Mesenchymal stem cell (in vitro differentiated cells and primary cell): ENCODE results near the gene APH1A.

Experiments used
- DNase-seq: peaks from one replicate; pipeline ENCODE4 v3.0.0-alpha.2; 2013
- H2AFZ ChIP-seq: one replicate; pipeline ENCODE4 v1.6.1; 2013; ENCODE audit warnings: low read depth, mild to moderate bottlenecking, control low read depth, inconsistent platforms, low read length, moderate library complexity
- H2AK5ac ChIP-seq: 2 replicates; pipeline ENCODE4 v1.6.1; 2013; ENCODE audit warnings: low read length, moderate library complexity, mild to moderate bottlenecking, inconsistent platforms; ENCODE audit not compliant: severe bottlenecking
- H2BK120ac ChIP-seq: one replicate; pipeline ENCODE4 v1.6.1; 2013; ENCODE audit warnings: low read depth, mild to moderate bottlenecking, inconsistent platforms, low read length, moderate library complexity
- H2BK12ac ChIP-seq, 2 experiments: one replicate each; pipeline ENCODE4 v1.6.1; 2013; ENCODE audit warnings: inconsistent platforms in 2 of 2, low read length in 2 of 2, mild to moderate bottlenecking in 2 of 2, moderate library complexity in 2 of 2, control low read depth in 1 of 2
- H2BK15ac ChIP-seq: one replicate; pipeline ENCODE4 v1.6.1; 2013; ENCODE audit warnings: mild to moderate bottlenecking, low read depth, inconsistent platforms; ENCODE audit not compliant: poor library complexity, severe bottlenecking
- H2BK5ac ChIP-seq: 2 replicates; pipeline ENCODE4 v1.6.1; 2013; ENCODE audit warnings: low read depth, mild to moderate bottlenecking, low read length, control low read depth, inconsistent platforms; ENCODE audit not compliant: poor library complexity, severe bottlenecking
- H3K14ac ChIP-seq, 2 experiments: one replicate each; pipeline ENCODE4 v1.6.1; 2013; ENCODE audit warnings: inconsistent platforms in 2 of 2, low read length in 2 of 2, control low read depth in 1 of 2, mild to moderate bottlenecking in 1 of 2, moderate library complexity in 1 of 2
- H3K18ac ChIP-seq, 2 experiments: one replicate each; pipeline ENCODE4 v1.6.1; 2013; ENCODE audit warnings: inconsistent platforms in 2 of 2, low read length in 2 of 2, control low read depth in 1 of 2, low read depth in 1 of 2, mild to moderate bottlenecking in 1 of 2
- H3K23ac ChIP-seq, 2 experiments: one replicate each; pipeline ENCODE4 v1.6.1; 2013; ENCODE audit warnings: inconsistent platforms in 2 of 2, low read length in 2 of 2, mild to moderate bottlenecking in 2 of 2, moderate library complexity in 2 of 2, control low read depth in 1 of 2
- H3K27ac ChIP-seq: 2 replicates; pipeline ENCODE4 v1.5.1; 2013; ENCODE audit warnings: mild to moderate bottlenecking, moderate library complexity, low read length, control low read depth, inconsistent platforms; ENCODE audit not compliant: poor library complexity, severe bottlenecking
- H3K27me3 ChIP-seq, 2 experiments: 2 replicates each; pipeline versions ENCODE4 v1.6.1 to v1.7.0; 2013; ENCODE audit warnings: low read length in 2 of 2, mild to moderate bottlenecking in 2 of 2, moderate library complexity in 2 of 2, control low read depth in 1 of 2, inconsistent platforms in 1 of 2; ENCODE audit not compliant: control insufficient read depth in 1 of 2, insufficient read depth in 1 of 2
- H3K36me3 ChIP-seq, 2 experiments: 2 replicates each; pipeline versions ENCODE4 v1.6.1 to v1.7.0; 2013; ENCODE audit warnings: low read length in 2 of 2, control low read depth in 1 of 2, inconsistent platforms in 1 of 2, low read depth in 1 of 2, mild to moderate bottlenecking in 1 of 2; ENCODE audit not compliant: insufficient read depth in 2 of 2, control insufficient read depth in 1 of 2
- H3K4ac ChIP-seq, 2 experiments: one replicate each; pipeline ENCODE4 v1.6.1; 2013; ENCODE audit warnings: inconsistent platforms in 2 of 2, low read length in 2 of 2, mild to moderate bottlenecking in 2 of 2, moderate library complexity in 2 of 2, control low read depth in 1 of 2, low read depth in 1 of 2
- H3K4me1 ChIP-seq: 2 replicates; pipeline ENCODE4 v1.6.1; 2013; ENCODE audit warnings: low read depth, low read length, control low read depth; ENCODE audit not compliant: control insufficient read depth, insufficient read depth
- H3K4me2 ChIP-seq: 2 replicates; pipeline ENCODE4 v1.6.1; 2013; ENCODE audit warnings: low read length, mild to moderate bottlenecking, inconsistent platforms; ENCODE audit not compliant: poor library complexity, severe bottlenecking
- H3K4me3 ChIP-seq, 2 experiments: 2 replicates each; pipeline versions ENCODE4 v1.5.1 to v1.7.0; 2013; ENCODE audit warnings: low read length in 2 of 2, mild to moderate bottlenecking in 2 of 2, control low read depth in 1 of 2, low read depth in 1 of 2; ENCODE audit not compliant: insufficient read depth in 1 of 2
- H3K79me1 ChIP-seq: replicated peaks from 2 replicates; pipeline ENCODE4 v1.6.1; 2013; ENCODE audit warnings: mild to moderate bottlenecking, control low read depth, low read length, inconsistent platforms; ENCODE audit not compliant: poor library complexity, severe bottlenecking
- H3K9ac ChIP-seq: 2 replicates; pipeline ENCODE4 v1.7.0; 2013; ENCODE audit warnings: mild to moderate bottlenecking, low read length, moderate library complexity
- H3K9me3 ChIP-seq: 2 replicates; pipeline ENCODE4 v1.7.0; 2013; ENCODE audit warnings: mild to moderate bottlenecking, low read length; ENCODE audit not compliant: control insufficient read depth
- H4K8ac ChIP-seq: one replicate; pipeline ENCODE4 v1.6.1; 2013; ENCODE audit warnings: inconsistent platforms, mild to moderate bottlenecking, low read length, moderate library complexity
- H4K91ac ChIP-seq: one replicate; pipeline ENCODE4 v1.6.1; 2013; ENCODE audit warnings: mild to moderate bottlenecking, low read length, inconsistent platforms
- WGBS: methylation state at CpG from one replicate; pipeline ENCODE4 v1.1.7; 2013; ENCODE audit warnings: mixed read lengths; 5-methylcytosine and 5-hydroxymethylcytosine counted together

The APH1A gene

GRCh38 chr1:150236614-150237100 is 32.2 kb downstream of the APH1A start:
- no peak for DNase-seq
- Histone ChIP-seq H3K18ac (no peak overlapping the region), H4K8ac (peak overlapping the region; percentile 3), H3K4me3 (peak overlapping the region; percentile 49 to 95), H3K9ac (peak overlapping the region; percentile 99), H3K14ac (no peak overlapping the region), H2BK120ac (no peak overlapping the region), H3K4ac (peak overlapping the region in 1 of 2 experiments; percentile 13), H3K36me3 (no peaks in the 10 kb centered on the region), H2BK15ac (no peak overlapping the region), H2AK5ac (no peak overlapping the region), H2BK12ac (no peak overlapping the region), H3K27ac (peak overlapping the region; percentile 4), H3K79me1 (no peaks in the 10 kb centered on the region), H3K4me2 (peak overlapping the region; percentile 82), H3K23ac (peak overlapping the region in 1 of 2 experiments; percentile 14), H2AFZ (peak overlapping the region; percentile 7), H3K27me3 (no peaks in the 10 kb centered on the region), H2BK5ac (no peak overlapping the region), H4K91ac (no peak overlapping the region), H3K9me3 (no peaks in the 10 kb centered on the region), H3K4me1 (peaks cover 4% of the 10 kb centered on the region)
- WGBS = 38% methylated on average over 10 of the region's 10 CpGs

- Histone ChIP-seq H2BK120ac (peak within 1 kb of the TSS; percentile 42), H3K27ac (peak within 1 kb of the TSS; percentile 88)
- WGBS = under 1% methylated on average over 29 of the region's 33 CpGs
Measured at GRCh38 chr1:150235852-150236613, 32.8 kb downstream of the APH1A start, which contains the start of gene ANP32E. TSS of gene ANP32E (minus strand) at chr1:150236112. CDS start at chr1:150235786, 326 bp downstream.

GRCh38 chr1:150235294-150235851 is 33.4 kb downstream of the APH1A start:
- Histone ChIP-seq H3K4me3 (peak overlapping the region; percentile 94 to 95), H3K36me3 (peaks cover 0 to 1% of the 10 kb centered on the region in 2 experiments), H3K4ac (peak overlapping the region; percentile 95 to 98), H3K4me2 (peak overlapping the region; percentile 94), H3K14ac (peak overlapping the region; percentile 71 to 80), H4K91ac (peak overlapping the region; percentile 83), H3K27ac (peak overlapping the region; percentile 54), H3K9me3 (no peaks in the 10 kb centered on the region), H2AFZ (peak overlapping the region; percentile 69), H2BK12ac (peak overlapping the region in 1 of 2 experiments; percentile 72), H2BK120ac (peak overlapping the region; percentile 42), H3K4me1 (peaks cover 4% of the 10 kb centered on the region), H3K27me3 (no peaks in the 10 kb centered on the region), H4K8ac (peak overlapping the region; percentile 52), H3K9ac (peak overlapping the region; percentile 99), H3K23ac (peak overlapping the region in 1 of 2 experiments; percentile 99), H2BK15ac (no peak overlapping the region), H2AK5ac (peak overlapping the region; percentile 36), H2BK5ac (peak overlapping the region; percentile 89), H3K18ac (peak overlapping the region; percentile 89 to 98), H3K79me1 (peaks cover 1% of the 10 kb centered on the region)
- DNase-seq = no peak
- 2% methylated on average over 9 of the region's 27 CpGs for WGBS

More at GRCh38 chr1:150235852-150236613, 32.8 kb downstream of the APH1A start, which contains the start of gene ANP32E:
- peak within 1 kb of the TSS; percentile 94 to 95 for H3K4me3 ChIP-seq
- peak; percentile 100 for DNase-seq
- H3K36me3 ChIP-seq = no peaks in the 10 kb centered on the region
- H3K4me2 ChIP-seq = peak within 1 kb of the TSS; percentile 94
- peak within 1 kb of the TSS; percentile 99 for H3K9ac ChIP-seq
- peaks cover 1% of the 10 kb centered on the region for H3K79me1 ChIP-seq
- peak within 1 kb of the TSS; percentile 36 for H2AK5ac ChIP-seq
- peaks cover 4% of the 10 kb centered on the region for H3K4me1 ChIP-seq
- H4K91ac ChIP-seq = peak within 1 kb of the TSS; percentile 83
- H2BK12ac ChIP-seq = peak within 1 kb of the TSS in 1 of 2 experiments; percentile 72
- peak within 1 kb of the TSS; percentile 52 for H2BK15ac ChIP-seq
- H2AFZ ChIP-seq = peak within 1 kb of the TSS; percentile 73
- no peaks in the 10 kb centered on the region for H3K9me3 ChIP-seq
- H2BK5ac ChIP-seq = peak within 1 kb of the TSS; percentile 89
- H3K4ac ChIP-seq = peak within 1 kb of the TSS; percentile 95 to 98
- H3K27me3 ChIP-seq = no peaks in the 10 kb centered on the region
- peak within 1 kb of the TSS; percentile 89 to 98 for H3K18ac ChIP-seq
- peak within 1 kb of the TSS; percentile 71 to 80 for H3K14ac ChIP-seq
- peak within 1 kb of the TSS in 1 of 2 experiments; percentile 99 for H3K23ac ChIP-seq
- H4K8ac ChIP-seq = peak within 1 kb of the TSS; percentile 52
